Activated naive CD4-positive, alpha-beta T cell treated with anti-CD3 and anti-CD28 coated beads, Interleukin-2, amount 10 ng/mL, durations not matched to agents 7 days and 5 days (primary cell): Measurements from ENCODE around the gene NKAIN4.

Source experiments
- CTCF ChIA-PET: fragments of 350-600 bp; sonication (Branson Sonifier 250); formaldehyde crosslinking; loops from one replicate; lab custom pipeline; 2021; ENCODE audit warnings: antibody characterized with exemption; lab: Charles Lee
- DNase-seq: peaks from one replicate; pipeline ENCODE4 v3.0.0-alpha.2; 2020
- H3K27ac Mint-ChIP-seq: one replicate; pipeline ENCODE4 v1.8.0; 2021; ENCODE audit warnings: mild to moderate bottlenecking, moderate library complexity, mixed read lengths
- H3K27me3 Mint-ChIP-seq: one replicate; pipeline ENCODE4 v1.8.0; 2021; ENCODE audit warnings: mild to moderate bottlenecking, mixed read lengths
- H3K36me3 Mint-ChIP-seq: one replicate; pipeline ENCODE4 v1.8.0; 2021; ENCODE audit warnings: mixed read lengths
- H3K4me1 Mint-ChIP-seq: one replicate; pipeline ENCODE4 v1.8.0; 2021; ENCODE audit warnings: mixed read lengths
- H3K4me3 Mint-ChIP-seq: one replicate; pipeline ENCODE4 v1.8.0; 2021; ENCODE audit warnings: mild to moderate bottlenecking, moderate library complexity, mixed read lengths
- H3K9me3 Mint-ChIP-seq: one replicate; pipeline ENCODE4 v1.8.0; 2021; ENCODE audit warnings: mixed read lengths

The NKAIN4 gene

GRCh38 chr20:63214514-63214913 is 39.7 kb downstream of the NKAIN4 start:
- Mint-ChIP-seq H3K27ac (peak overlapping the region; percentile 86), H3K27me3 (peaks cover 9% of the 10 kb centered on the region), H3K36me3 (peaks cover 36% of the 10 kb centered on the region), H3K9me3 (no peaks in the 10 kb centered on the region), H3K4me3 (peak overlapping the region; percentile 86), H3K4me1 (peaks cover 47% of the 10 kb centered on the region)
- CTCF ChIA-PET, result interaction anchor here (0.9 to 5.3 kb wide), 4 partner anchors 9 to 33 kb away, joined by 3 to 34 read pairs (median 4); no protein-coding TSS in a partner anchor
- DNase-seq, result no peak

GRCh38 chr20:63212792-63213191 is 41.5 kb downstream of the NKAIN4 start:
- peaks cover 47% of the 10 kb centered on the region for H3K4me1 Mint-ChIP-seq
- no peak overlapping the region for H3K27ac Mint-ChIP-seq
- DNase-seq, result no peak
- H3K4me3 Mint-ChIP-seq, result peak overlapping the region; percentile 21
- CTCF ChIA-PET, result interaction anchor here (5.3 kb wide), 1 partner anchor 11 kb away, joined by 34 read pairs; no protein-coding TSS in a partner anchor
- H3K36me3 Mint-ChIP-seq, result peaks cover 45% of the 10 kb centered on the region
- H3K9me3 Mint-ChIP-seq, result no peaks in the 10 kb centered on the region
- peaks cover 7% of the 10 kb centered on the region for H3K27me3 Mint-ChIP-seq

- H3K36me3 Mint-ChIP-seq, result peaks cover 48% of the 10 kb centered on the region
- peaks cover 47% of the 10 kb centered on the region for H3K4me1 Mint-ChIP-seq
- H3K27ac Mint-ChIP-seq, result peak overlapping the region; percentile 45
- H3K27me3 Mint-ChIP-seq, result peaks cover 7% of the 10 kb centered on the region
- no peak for DNase-seq
- CTCF ChIA-PET, result interaction anchor here (5.3 kb wide), 1 partner anchor 11 kb away, joined by 34 read pairs; no protein-coding TSS in a partner anchor
- H3K9me3 Mint-ChIP-seq, result no peaks in the 10 kb centered on the region
- no peak overlapping the region for H3K4me3 Mint-ChIP-seq
These were observed 41.9 kb downstream of the NKAIN4 start for GRCh38 chr20:63212393-63212730.

GRCh38 chr20:63210011-63210605 is 44.2 kb downstream of the NKAIN4 start:
- Mint-ChIP-seq H3K9me3 (no peaks in the 10 kb centered on the region), H3K4me1 (peaks cover 37% of the 10 kb centered on the region), H3K36me3 (peaks cover 53% of the 10 kb centered on the region), H3K27ac (no peak overlapping the region), H3K27me3 (no peaks in the 10 kb centered on the region), H3K4me3 (no peak overlapping the region)
- CTCF ChIA-PET, result interaction anchor here (0.8 kb wide), 1 partner anchor 13 kb away, joined by 4 read pairs; no protein-coding TSS in a partner anchor
- no peak for DNase-seq

- CTCF ChIA-PET, result no interaction called here
- DNase-seq, result no peak
- Mint-ChIP-seq H3K4me1 (peaks cover 20% of the 10 kb centered on the region), H3K9me3 (no peaks in the 10 kb centered on the region), H3K4me3 (no peak overlapping the region), H3K27ac (no peak overlapping the region), H3K27me3 (no peaks in the 10 kb centered on the region), H3K36me3 (peaks cover 40% of the 10 kb centered on the region)
These were observed 45.8 kb downstream of the NKAIN4 start for GRCh38 chr20:63208346-63208909.

- H3K27me3 Mint-ChIP-seq, result no peaks in the 10 kb centered on the region
- no peaks in the 10 kb centered on the region for H3K9me3 Mint-ChIP-seq
- H3K36me3 Mint-ChIP-seq, result peaks cover 39% of the 10 kb centered on the region
- H3K4me3 Mint-ChIP-seq, result no peak overlapping the region
- H3K27ac Mint-ChIP-seq, result no peak overlapping the region
- CTCF ChIA-PET, result interaction anchor here (0.9 kb wide), 1 partner anchor 16 kb away, joined by 3 read pairs; no protein-coding TSS in a partner anchor
- DNase-seq, result no peak
- H3K4me1 Mint-ChIP-seq, result peaks cover 7% of the 10 kb centered on the region
These were observed 47.4 kb downstream of the NKAIN4 start for GRCh38 chr20:63206878-63207277.

GRCh38 chr20:63205896-63206295 is 48.4 kb downstream of the NKAIN4 start:
- Mint-ChIP-seq H3K27me3 (no peaks in the 10 kb centered on the region), H3K9me3 (no peaks in the 10 kb centered on the region), H3K4me1 (peaks cover 3% of the 10 kb centered on the region), H3K4me3 (no peak overlapping the region), H3K36me3 (peaks cover 46% of the 10 kb centered on the region), H3K27ac (no peak overlapping the region)
- no peak for DNase-seq
- CTCF ChIA-PET, result no interaction called here

GRCh38 chr20:63204362-63204761 is 49.9 kb downstream of the NKAIN4 start:
- H3K27me3 Mint-ChIP-seq, result no peaks in the 10 kb centered on the region
- DNase-seq, result no peak
- CTCF ChIA-PET, result no interaction called here
- H3K27ac Mint-ChIP-seq, result no peak overlapping the region
- H3K4me1 Mint-ChIP-seq, result no peaks in the 10 kb centered on the region
- H3K9me3 Mint-ChIP-seq, result no peaks in the 10 kb centered on the region
- peaks cover 45% of the 10 kb centered on the region for H3K36me3 Mint-ChIP-seq
- H3K4me3 Mint-ChIP-seq, result no peak overlapping the region

GRCh38 chr20:63202811-63203526 is 51.3 kb downstream of the NKAIN4 start:
- no peak overlapping the region for H3K27ac Mint-ChIP-seq
- no peaks in the 10 kb centered on the region for H3K4me1 Mint-ChIP-seq
- CTCF ChIA-PET, result interaction anchor here (0.8 kb wide), 1 partner anchor 21 kb away, joined by 3 read pairs; no protein-coding TSS in a partner anchor
- no peak overlapping the region for H3K4me3 Mint-ChIP-seq
- DNase-seq, result no peak
- H3K27me3 Mint-ChIP-seq, result no peaks in the 10 kb centered on the region
- no peaks in the 10 kb centered on the region for H3K9me3 Mint-ChIP-seq
- peaks cover 41% of the 10 kb centered on the region for H3K36me3 Mint-ChIP-seq

GRCh38 chr20:63202021-63202420 is 52.2 kb downstream of the NKAIN4 start:
- H3K36me3 Mint-ChIP-seq, result peaks cover 43% of the 10 kb centered on the region
- CTCF ChIA-PET, result no interaction called here

GRCh38 chr20:63198606-63199005 is 55.7 kb downstream of the NKAIN4 start:
- CTCF ChIA-PET, result interaction anchor here (1.2 kb wide), 1 partner anchor 25 kb away, joined by 3 read pairs; no protein-coding TSS in a partner anchor
- peaks cover 40% of the 10 kb centered on the region for H3K36me3 Mint-ChIP-seq

More at GRCh38 chr20:63202021-63202420, 52.2 kb downstream of the NKAIN4 start:
- no peaks in the 10 kb centered on the region for H3K4me1 Mint-ChIP-seq
- H3K27ac Mint-ChIP-seq, result no peak overlapping the region
- H3K4me3 Mint-ChIP-seq, result no peak overlapping the region
- no peak for DNase-seq
- no peaks in the 10 kb centered on the region for H3K9me3 Mint-ChIP-seq
- no peaks in the 10 kb centered on the region for H3K27me3 Mint-ChIP-seq

GRCh38 chr20:63196768-63197470 is 57.3 kb downstream of the NKAIN4 start:
- Mint-ChIP-seq H3K9me3 (no peaks in the 10 kb centered on the region), H3K4me1 (peaks cover 2% of the 10 kb centered on the region), H3K27ac (no peak overlapping the region), H3K4me3 (no peak overlapping the region), H3K36me3 (peaks cover 29% of the 10 kb centered on the region), H3K27me3 (no peaks in the 10 kb centered on the region)
- no peak for DNase-seq
- CTCF ChIA-PET, result interaction anchor here (0.8 kb wide), 1 partner anchor 26 kb away, joined by 3 read pairs; no protein-coding TSS in a partner anchor

More at GRCh38 chr20:63198606-63199005, 55.7 kb downstream of the NKAIN4 start:
- peaks cover 2% of the 10 kb centered on the region for H3K4me1 Mint-ChIP-seq
- no peak overlapping the region for H3K4me3 Mint-ChIP-seq
- DNase-seq, result no peak
- H3K27me3 Mint-ChIP-seq, result no peaks in the 10 kb centered on the region
- H3K27ac Mint-ChIP-seq, result peak overlapping the region; percentile 37
- no peaks in the 10 kb centered on the region for H3K9me3 Mint-ChIP-seq

GRCh38 chr20:63194797-63195173 is 59.5 kb downstream of the NKAIN4 start:
- no peak for DNase-seq
- CTCF ChIA-PET, result interaction anchor here (1.1 kb wide), 1 partner anchor 12 kb away, joined by 3 read pairs; no protein-coding TSS in a partner anchor
- Mint-ChIP-seq H3K4me1 (peaks cover 2% of the 10 kb centered on the region), H3K4me3 (no peak overlapping the region), H3K9me3 (no peaks in the 10 kb centered on the region), H3K27ac (no peak overlapping the region), H3K36me3 (peaks cover 20% of the 10 kb centered on the region), H3K27me3 (peaks cover 3% of the 10 kb centered on the region)
